Panc1 (cell line): ENCODE results near the gene PRKCG. TPM values are rescaled to one million over a fixed set of nuclear protein-coding genes. Genes with fewer than 3 reads are reported as not detected.

Experiments
- ATAC-seq: fragments of 200-7000 bp; cut with Tn5 transposase; 2 replicates; pipeline ENCODE4 v1.9.1; 2020; ENCODE audit warnings: mild to moderate bottlenecking, moderate library complexity
- BruUV-seq: library from RNA; stranded (reverse); fragments of 400-500 nt; replicated peaks from 2 replicates; lab custom pipeline; 2021; lab: Mats Ljungman, UMichigan
- CTCF ChIA-PET: fragments of 300-600 bp; sonication (Branson Sonifier 250); formaldehyde crosslinking; loops from one replicate; lab custom pipeline; 2022; ENCODE audit warnings: antibody characterized with exemption; lab: Charles Lee
- POLR2A ChIA-PET: fragments of 300-600 bp; sonication (Branson Sonifier 250); formaldehyde crosslinking; loops from one replicate; lab custom pipeline; 2022; ENCODE audit warnings: antibody characterized with exemption; lab: Charles Lee
- DNase-seq: peaks from one replicate; pipeline ENCODE4 v3.0.0-alpha.2; 2010; ENCODE audit warnings: low read depth, low spot score
- H3K27ac ChIP-seq: 2 replicates; pipeline ENCODE4 v1.5.1; 2011; ENCODE audit warnings: mild to moderate bottlenecking, low read length, inconsistent platforms
- H3K27me3 ChIP-seq: fragments of 200-500 bp; sonication (Bioruptor generic); 2 replicates; pipeline ENCODE4 v1.6.0; 2014; ENCODE audit warnings: low read length, inconsistent platforms; ENCODE audit not compliant: control insufficient read depth, insufficient read depth
- H3K36me3 ChIP-seq: fragments of 200-500 bp; sonication (Bioruptor generic); 2 replicates; pipeline ENCODE4 v1.5.1; 2014; ENCODE audit warnings: inconsistent platforms, mild to moderate bottlenecking, low read length, moderate library complexity; ENCODE audit not compliant: control insufficient read depth, insufficient read depth
- H3K4me1 ChIP-seq: 2 replicates; pipeline ENCODE4 v1.5.1; 2011; ENCODE audit warnings: inconsistent platforms, mild to moderate bottlenecking, low read length, moderate library complexity; ENCODE audit not compliant: control insufficient read depth, insufficient read depth
- H3K4me3 ChIP-seq, 2 experiments: 2 replicates each; pipeline ENCODE4 v1.5.1; 2011 to 2012; ENCODE audit warnings: low read depth in 2 of 2, low read length in 2 of 2, mild to moderate bottlenecking in 2 of 2, inconsistent platforms in 1 of 2, moderate library complexity in 1 of 2
- H3K9me3 ChIP-seq: fragments of 200-500 bp; sonication (Bioruptor generic); 2 replicates; pipeline ENCODE4 v1.5.1; 2014; ENCODE audit warnings: low read depth, mild to moderate bottlenecking, inconsistent platforms, low read length, moderate library complexity; ENCODE audit not compliant: control insufficient read depth, insufficient read depth
- CTCF ChIP-seq: fragments of 450-650 bp; IDR thresholded peaks from 2 replicates; pipeline ENCODE4 v1.5.1; 2017; ENCODE audit warnings: mild to moderate bottlenecking
- POLR2AphosphoS5 ChIP-seq: IDR thresholded peaks from 2 replicates; pipeline ENCODE4 v1.6.1; 2012; ENCODE audit warnings: mild to moderate bottlenecking, low read depth, low read length, moderate library complexity
- SIN3A ChIP-seq: IDR thresholded peaks from 2 replicates; pipeline ENCODE4 v1.6.1; 2012; ENCODE audit warnings: low read depth, mild to moderate bottlenecking, low read length, moderate library complexity, borderline replicate concordance; ENCODE audit not compliant: insufficient read depth
- TCF7L2 ChIP-seq: IDR thresholded peaks from 2 replicates; pipeline ENCODE4 v1.6.1; 2011; ENCODE audit warnings: mild to moderate bottlenecking, low read depth, low read length, inconsistent platforms
- in situ Hi-C: cut with HindIII; loops from 2 replicates; pipeline ENCODE4 v1.10.0; 2016; ENCODE audit warnings: low sequenced_read_pairs, low pct_unique_long_range_greater_than_20kb
- intact Hi-C: fragments of 100-400 bp; cut with micrococcal nuclease; formaldehyde crosslinking; loops from one replicate; pipeline ENCODE4 v1.10.0; 2022; ENCODE audit not compliant: unreplicated experiment
- total RNA-seq: library from RNA; stranded (reverse); gene quantifications from one replicate; pipeline ENCODE4 v1.2.1, GENCODE V29; 2021; ENCODE audit not compliant: unreplicated experiment
- TF ChIP-seq, protein P1 (sequence below), 2 experiments: IDR thresholded peaks; 2 replicates each; pipeline ENCODE4 v1.6.1; 2011 to 2012; ENCODE audit warnings: low read depth in 2 of 2, control low read depth in 1 of 2, low read length in 1 of 2, mild to moderate bottlenecking in 1 of 2, moderate library complexity in 1 of 2; ENCODE audit not compliant: insufficient read depth in 1 of 2

Gene PRKCG
- total RNA-seq, 1 experiment from 2014 or later: 2.5 TPM

DNA sequence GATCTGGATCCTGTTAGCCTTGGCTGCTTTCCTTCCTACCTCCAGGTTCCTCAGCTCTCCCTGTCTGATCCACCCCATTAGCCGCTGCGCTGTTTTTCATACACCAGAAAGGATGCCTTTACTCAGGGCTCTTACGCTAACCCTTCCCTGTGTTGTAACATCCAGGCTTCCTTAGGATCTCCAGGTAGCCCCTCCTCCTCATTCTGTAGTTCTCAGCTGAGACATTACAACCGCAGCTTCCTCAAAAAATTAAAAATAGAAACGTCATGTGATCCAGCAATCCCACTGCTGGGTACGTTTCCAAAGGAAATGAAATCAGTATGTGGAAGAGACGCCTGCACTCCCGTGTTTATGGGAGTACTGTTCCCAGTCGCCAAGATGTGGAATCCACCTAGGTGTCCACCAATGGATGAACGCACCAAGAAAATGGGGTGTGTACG, 32.7 kb upstream of the PRKCG start:
- no peak for TF ChIP-seq TCF7L2
- TF ChIP-seq, protein P1, sequence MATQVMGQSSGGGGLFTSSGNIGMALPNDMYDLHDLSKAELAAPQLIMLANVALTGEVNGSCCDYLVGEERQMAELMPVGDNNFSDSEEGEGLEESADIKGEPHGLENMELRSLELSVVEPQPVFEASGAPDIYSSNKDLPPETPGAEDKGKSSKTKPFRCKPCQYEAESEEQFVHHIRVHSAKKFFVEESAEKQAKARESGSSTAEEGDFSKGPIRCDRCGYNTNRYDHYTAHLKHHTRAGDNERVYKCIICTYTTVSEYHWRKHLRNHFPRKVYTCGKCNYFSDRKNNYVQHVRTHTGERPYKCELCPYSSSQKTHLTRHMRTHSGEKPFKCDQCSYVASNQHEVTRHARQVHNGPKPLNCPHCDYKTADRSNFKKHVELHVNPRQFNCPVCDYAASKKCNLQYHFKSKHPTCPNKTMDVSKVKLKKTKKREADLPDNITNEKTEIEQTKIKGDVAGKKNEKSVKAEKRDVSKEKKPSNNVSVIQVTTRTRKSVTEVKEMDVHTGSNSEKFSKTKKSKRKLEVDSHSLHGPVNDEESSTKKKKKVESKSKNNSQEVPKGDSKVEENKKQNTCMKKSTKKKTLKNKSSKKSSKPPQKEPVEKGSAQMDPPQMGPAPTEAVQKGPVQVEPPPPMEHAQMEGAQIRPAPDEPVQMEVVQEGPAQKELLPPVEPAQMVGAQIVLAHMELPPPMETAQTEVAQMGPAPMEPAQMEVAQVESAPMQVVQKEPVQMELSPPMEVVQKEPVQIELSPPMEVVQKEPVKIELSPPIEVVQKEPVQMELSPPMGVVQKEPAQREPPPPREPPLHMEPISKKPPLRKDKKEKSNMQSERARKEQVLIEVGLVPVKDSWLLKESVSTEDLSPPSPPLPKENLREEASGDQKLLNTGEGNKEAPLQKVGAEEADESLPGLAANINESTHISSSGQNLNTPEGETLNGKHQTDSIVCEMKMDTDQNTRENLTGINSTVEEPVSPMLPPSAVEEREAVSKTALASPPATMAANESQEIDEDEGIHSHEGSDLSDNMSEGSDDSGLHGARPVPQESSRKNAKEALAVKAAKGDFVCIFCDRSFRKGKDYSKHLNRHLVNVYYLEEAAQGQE (IDR thresholded peaks at IDR 0.05; ENCODE audit: insufficient read depth in 1 of 2, low read depth in 2 of 2, low read length in 1 of 2): no peak
- TF ChIP-seq SIN3A: no peak
- TF ChIP-seq POLR2AphosphoS5: no peak
- no peak for TF ChIP-seq CTCF
- intact Hi-C loops (loop anchor here (10.0 kb wide), 1 partner anchor 136 kb away; no protein-coding TSS in a partner anchor), in situ Hi-C loops (loop anchor here (10.0 kb wide), 1 partner anchor 56 kb away; the partner anchor contains the start of gene CACNG7)
- no peak for ATAC-seq
- Histone ChIP-seq H3K27me3 (no peaks in the 10 kb centered on the region), H3K27ac (peak overlapping the region; percentile 32; the same call in 1 of the 2 replicates), H3K4me1 (no peaks in the 10 kb centered on the region), H3K36me3 (no peaks in the 10 kb centered on the region), H3K4me3 (no peak overlapping the region), H3K9me3 (no peaks in the 10 kb centered on the region)
- DNase-seq: no peak
- ChIA-PET CTCF (no interaction called here), POLR2A (interaction anchor here (0.6 to 1.3 kb wide), 4 partner anchors 16 to 366 kb away, joined by 3 to 7 read pairs (median 5); no protein-coding TSS in a partner anchor)
- BruUV-seq: no TSS peak

GRCh38 chr19:53853707-53854106, 28.3 kb upstream of the PRKCG start:
- DNase-seq (no peak), ATAC-seq (no peak)
- intact Hi-C loops: no loop called here
- Histone ChIP-seq H3K27me3 (no peaks in the 10 kb centered on the region), H3K36me3 (no peaks in the 10 kb centered on the region), H3K27ac (no peak overlapping the region), H3K9me3 (no peaks in the 10 kb centered on the region), H3K4me3 (no peak overlapping the region), H3K4me1 (no peaks in the 10 kb centered on the region)
- ChIA-PET POLR2A (interaction anchor here (0.5 to 1.0 kb wide), 5 partner anchors 12 to 48 kb away, joined by 3 to 14 read pairs (median 3); no protein-coding TSS in a partner anchor), CTCF (interaction anchor here (0.6 to 1.2 kb wide), 7 partner anchors 10 to 262 kb away, joined by 3 to 5 read pairs (median 4); partner anchors contain the start of gene TFPT)
- TF ChIP-seq TCF7L2: no peak
- no peak for TF ChIP-seq SIN3A
- no peak for TF ChIP-seq CTCF
- TF ChIP-seq POLR2AphosphoS5: no peak
- TF ChIP-seq, protein P1 (IDR thresholded peaks at IDR 0.05; ENCODE audit: insufficient read depth in 1 of 2, low read depth in 2 of 2, low read length in 1 of 2): no peak
- BruUV-seq: no TSS peak
- in situ Hi-C loops: no loop called here
